GM15510 (cell line): ENCODE data around the gene RPS14.
A peak's percentile ranks its signal among the peaks of the same experiment; 100 is the strongest.

Source experiments
- POLR2A ChIP-seq: IDR thresholded peaks from 3 replicates; pipeline ENCODE4 v1.6.1; 2011; ENCODE audit warnings: borderline replicate concordance; ENCODE audit not compliant: insufficient read length; ENCODE audit errors: extremely low read depth

RPS14 gene

DNA sequence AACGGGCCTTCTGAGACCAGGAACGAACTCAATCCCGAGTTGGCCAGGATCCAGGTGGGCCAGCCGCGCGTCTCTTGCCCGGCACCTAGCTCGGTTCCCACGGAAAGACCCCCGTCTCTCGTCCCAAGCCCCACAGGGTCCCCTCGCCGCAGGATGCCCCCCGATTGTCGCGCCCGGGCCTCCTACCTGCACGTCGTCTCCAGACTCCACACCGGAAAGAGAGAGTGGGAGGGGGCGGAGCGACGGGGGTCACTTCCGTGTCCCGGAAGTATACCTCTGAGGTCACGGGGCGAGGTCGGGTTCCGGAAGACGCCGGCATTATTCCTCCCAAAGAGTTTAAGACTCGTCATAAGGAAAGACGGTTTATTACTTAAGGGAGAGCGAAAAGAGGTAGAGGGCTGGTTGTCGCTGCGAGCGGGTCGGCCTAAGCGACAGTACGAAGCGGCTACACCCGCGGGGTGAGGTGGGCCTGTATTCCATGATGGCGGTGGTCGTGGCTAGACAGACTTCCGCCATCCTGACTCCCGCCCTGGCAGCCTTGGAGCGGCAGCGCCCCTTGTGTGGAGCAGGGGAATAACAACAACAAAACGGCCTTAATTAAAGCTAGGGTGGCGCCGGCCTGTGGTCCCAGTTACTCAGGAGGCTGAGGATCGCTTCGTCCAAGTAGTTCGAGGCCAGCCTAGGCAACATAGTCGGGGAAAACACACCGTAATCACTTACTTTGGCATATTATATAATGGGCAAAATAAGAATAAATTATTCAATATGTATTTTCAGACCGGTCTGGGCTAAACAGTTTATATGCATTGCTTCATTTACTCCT is at the start of gene RPS14:
RPS14 (minus strand) TSS at position 223 of the 823 bp plus-strand sequence. CDS start 2,006 bp downstream, outside the sequence.
- peak; percentile 97 for TF ChIP-seq POLR2A

DNA sequence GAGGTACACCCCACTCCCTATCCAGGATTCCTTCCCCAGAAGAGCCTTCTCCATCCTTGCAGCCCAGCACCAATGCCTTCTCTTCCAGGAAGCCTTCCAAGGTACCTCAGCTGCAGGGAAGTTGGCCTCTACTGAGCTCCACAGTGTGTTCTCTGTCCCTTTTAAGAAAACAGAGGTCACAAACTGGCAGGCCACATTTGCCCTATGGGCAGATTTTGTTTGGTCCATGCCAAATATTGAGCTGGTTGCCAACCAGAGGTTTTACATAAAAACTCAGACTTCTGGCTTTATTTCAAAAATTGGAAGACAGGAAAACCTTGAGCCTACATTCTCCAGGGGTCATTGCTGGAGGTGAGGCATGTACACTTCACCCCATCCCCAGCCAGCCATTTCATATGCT is 49.4 kb upstream of the RPS14 start:
- TF ChIP-seq POLR2A, result no peak

DNA sequence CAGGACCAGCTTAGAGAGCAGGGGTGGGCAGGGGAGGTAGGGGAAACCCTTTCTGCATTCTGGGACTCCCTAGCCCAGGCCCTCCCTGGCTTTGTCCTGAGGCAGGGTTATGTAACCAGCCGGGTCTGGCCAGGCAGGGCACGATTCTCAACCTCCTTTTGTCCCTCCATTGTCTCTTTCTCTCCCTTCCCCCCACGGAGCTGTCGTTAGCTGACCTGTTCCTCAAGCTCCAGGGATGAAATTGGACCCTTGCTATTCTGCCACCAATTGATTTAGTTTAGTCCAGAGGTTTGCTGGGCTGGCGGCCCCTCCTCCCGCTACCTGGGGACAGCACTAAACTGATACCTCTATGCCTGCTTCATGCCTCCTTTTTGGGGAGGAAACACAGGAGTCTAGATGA is 49.0 kb upstream of the RPS14 start:
- TF ChIP-seq POLR2A, result no peak

DNA sequence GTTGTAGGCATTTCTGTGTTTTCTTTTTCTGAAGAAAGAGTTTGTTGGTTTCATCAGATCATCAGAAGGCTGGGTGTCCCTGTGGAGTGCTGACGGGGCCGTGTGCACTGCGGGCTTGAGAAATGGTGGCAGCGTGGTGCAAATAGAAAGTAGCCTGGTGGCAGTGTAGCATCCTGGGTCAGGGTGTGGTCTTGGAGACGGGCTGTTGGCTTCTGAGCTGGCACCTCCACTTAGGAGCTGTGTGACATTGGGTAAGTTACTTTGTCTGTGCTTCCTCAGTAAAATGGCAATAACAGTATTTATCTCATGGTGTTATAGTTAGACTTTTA is 48.4 kb upstream of the RPS14 start:
- no peak for TF ChIP-seq POLR2A

DNA sequence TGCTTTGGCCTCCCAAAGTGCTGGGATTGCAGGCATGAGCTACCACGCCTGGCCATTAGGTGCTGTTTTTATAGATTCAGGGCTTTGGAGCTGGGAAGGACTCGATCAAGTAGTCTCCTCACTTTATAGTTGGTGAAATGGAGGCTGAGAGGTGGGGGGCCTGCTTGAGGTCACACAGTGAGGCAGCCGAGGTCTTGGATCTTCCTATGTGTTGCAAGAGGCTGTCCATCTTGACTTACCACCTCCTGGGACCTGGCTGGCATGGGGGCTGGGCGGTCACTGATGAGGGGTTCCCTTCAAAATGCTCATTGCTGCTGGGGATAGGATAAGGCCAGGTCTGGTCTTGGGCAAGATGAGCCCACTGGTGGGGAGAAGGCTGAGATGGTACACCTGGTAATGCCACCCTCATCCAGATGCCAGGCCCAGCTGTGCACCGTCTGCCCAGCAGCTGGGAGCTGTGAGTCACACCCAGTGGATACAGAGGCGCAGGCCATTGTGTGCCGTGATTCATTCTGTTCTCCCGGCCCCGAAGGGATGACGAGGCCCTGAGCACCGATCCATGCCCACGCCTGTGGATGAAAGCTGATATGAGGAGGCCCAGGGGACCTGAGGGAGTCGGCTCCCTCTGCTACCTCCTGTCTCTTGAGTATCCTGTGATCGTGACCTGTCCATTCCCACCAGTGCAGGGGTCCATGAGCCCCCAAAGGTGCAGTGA is 47.9 kb upstream of the RPS14 start:
- no peak for TF ChIP-seq POLR2A

DNA sequence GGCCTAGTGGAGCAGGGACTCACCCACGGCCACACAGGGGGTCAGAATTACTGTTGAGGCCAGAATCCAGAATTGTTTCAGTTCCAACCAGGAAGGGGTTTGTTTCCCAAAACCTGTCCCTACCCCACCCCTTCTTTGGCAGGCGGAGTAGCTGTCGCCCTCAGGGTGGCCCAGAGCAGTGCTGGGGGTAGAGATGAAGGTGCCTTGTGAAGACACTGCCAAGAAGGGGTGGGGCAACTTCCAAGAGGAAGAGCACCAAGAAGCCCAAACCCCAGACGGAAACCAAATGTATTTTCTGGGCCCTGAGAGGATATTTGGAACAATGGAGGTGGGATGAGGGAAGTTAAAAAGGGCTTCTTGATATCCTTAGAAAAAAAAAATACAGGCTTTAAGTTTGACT is 47.0 kb upstream of the RPS14 start:
- TF ChIP-seq POLR2A, result no peak

DNA sequence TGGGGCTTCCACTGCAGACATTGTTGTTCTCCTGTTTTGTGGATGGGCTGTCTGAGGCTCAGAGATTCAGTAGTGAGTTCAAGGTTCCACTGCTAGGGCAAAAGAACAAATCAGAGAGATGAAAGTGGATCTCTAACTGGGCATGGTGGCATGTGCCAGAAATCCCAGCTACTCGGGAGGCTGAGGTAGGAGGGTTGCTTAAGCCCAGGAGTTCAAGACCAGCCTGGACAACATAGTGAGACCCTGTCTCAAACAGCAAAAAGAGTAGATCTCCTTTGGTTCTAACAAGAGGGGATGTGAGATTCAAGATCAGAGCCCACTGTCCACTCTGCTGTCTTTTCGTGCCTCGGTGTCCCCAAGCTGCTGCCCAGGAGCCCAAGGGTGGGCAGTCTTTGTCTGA is 46.6 kb upstream of the RPS14 start:
- TF ChIP-seq POLR2A, result no peak

DNA sequence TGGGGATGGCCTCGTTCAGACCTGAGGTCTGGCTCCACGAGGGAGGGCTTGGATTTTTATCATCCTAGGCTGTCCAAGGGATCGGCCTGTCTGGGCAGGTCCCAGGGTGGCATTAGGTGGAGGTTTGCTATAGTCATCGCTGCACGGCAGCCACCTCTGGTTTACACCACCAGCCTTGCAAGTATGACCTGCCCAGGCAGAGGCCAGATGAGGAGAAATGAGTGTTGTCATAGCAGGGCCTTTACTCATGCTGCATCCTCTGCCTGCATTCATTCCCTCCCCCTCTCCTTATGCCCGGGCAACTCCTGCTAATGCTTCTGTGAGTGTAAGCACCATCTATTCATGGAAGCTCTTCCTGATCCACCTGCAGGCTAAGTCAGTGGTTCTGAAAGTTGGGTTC is 43.1 kb upstream of the RPS14 start:
- TF ChIP-seq POLR2A, result no peak

DNA sequence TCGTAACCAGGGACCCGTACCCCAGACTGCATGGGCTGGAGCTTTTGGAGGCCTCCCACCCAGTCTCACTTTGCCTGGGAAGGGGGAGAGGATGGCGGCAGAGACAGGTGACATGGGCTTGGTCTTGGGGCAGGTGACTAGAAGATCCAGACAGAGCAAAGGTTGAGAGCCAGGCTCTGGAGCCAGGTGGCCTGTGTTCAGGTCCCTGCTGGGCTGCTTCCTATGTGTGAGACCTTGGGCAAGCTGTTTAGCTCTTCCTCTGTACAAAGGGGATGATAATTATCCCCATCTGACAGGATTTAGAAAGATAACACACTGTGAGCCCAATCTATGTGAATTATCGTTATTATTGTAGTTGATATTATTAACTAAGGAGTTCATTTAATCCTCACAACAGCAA is 42.3 kb upstream of the RPS14 start:
- TF ChIP-seq POLR2A, result no peak

DNA sequence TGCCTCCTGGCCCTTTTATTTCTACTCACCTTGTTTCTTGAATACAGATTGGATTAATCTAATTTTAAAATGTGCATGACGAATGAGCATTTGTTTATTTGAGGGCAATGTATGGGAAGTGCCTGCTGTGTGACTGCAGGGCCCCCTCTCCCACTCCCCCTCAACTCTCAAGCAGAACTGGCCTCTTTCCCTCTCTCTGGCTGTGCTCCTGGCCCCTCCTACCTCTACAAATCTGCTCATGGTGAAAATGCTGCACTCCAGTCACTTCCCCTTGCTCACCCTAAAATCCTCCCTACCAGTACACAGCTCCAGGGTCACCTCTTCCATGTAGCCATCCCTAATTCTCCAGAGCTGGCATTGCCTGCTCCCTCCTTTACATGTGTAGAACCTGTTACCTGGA is 41.2 kb upstream of the RPS14 start:
- TF ChIP-seq POLR2A, result no peak

DNA sequence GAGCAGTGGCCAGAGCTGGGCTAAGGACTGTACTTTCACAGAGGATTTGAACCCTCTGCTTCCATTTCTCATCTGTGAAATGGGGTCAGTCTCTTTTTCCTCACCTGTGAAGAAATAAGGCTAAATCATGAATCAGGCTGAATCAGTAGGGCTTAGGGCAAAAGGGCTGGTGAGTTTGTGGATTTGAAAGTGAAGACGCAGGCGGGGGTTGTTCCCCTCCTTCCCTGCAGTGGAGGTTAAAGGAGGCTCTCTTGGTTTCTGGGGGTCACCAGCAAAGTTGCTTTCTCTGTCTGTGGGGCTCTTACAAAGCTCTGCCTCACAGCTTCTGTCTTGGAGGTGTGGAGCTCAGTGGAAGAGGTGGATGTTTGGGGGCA is 40.7 kb upstream of the RPS14 start:
- no peak for TF ChIP-seq POLR2A

DNA sequence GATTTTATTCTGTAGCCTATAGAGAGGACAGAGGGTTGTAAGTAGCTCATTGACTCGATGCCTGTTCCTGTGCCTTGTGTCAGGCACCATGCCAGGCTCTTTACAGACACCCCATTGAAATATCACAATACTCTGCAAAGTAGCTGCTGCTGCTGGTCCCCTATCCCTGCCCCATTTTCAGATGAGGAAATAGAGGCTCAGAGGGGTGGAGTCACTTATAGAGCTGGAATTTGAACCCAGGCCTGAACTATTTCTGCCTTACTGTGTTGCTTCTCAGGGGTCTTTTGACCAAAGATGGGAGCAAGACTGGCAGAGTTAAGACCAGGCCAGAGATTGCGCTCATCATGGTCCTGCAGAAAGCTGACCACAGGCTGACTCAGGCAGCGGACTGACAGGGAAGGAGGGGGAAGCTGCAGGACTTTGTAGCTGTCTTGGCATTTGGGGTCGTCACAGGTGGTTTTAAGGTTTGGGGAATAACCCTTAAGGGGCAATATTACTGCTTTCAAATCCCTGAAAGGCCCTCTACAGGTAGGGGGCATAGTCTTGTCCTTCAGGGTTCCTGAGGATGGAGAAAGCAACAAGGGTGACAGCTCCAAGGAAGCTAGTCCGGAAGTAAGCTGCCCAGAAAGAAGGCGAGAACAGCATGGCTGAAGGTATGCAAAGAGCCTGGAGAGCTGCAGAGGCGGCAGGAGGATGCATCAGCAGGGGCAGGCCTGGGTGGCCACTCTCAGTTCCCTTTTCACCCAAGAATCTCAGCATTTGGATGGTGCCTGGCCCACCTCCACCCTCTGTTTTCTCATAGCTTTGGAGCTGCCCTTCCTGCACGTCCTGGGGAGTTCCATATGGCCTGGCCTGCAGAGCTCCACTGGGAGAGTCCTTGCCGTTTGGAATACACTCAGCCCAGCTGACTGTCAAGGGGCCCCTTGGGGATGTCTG is 40.1 kb upstream of the RPS14 start:
- no peak for TF ChIP-seq POLR2A

DNA sequence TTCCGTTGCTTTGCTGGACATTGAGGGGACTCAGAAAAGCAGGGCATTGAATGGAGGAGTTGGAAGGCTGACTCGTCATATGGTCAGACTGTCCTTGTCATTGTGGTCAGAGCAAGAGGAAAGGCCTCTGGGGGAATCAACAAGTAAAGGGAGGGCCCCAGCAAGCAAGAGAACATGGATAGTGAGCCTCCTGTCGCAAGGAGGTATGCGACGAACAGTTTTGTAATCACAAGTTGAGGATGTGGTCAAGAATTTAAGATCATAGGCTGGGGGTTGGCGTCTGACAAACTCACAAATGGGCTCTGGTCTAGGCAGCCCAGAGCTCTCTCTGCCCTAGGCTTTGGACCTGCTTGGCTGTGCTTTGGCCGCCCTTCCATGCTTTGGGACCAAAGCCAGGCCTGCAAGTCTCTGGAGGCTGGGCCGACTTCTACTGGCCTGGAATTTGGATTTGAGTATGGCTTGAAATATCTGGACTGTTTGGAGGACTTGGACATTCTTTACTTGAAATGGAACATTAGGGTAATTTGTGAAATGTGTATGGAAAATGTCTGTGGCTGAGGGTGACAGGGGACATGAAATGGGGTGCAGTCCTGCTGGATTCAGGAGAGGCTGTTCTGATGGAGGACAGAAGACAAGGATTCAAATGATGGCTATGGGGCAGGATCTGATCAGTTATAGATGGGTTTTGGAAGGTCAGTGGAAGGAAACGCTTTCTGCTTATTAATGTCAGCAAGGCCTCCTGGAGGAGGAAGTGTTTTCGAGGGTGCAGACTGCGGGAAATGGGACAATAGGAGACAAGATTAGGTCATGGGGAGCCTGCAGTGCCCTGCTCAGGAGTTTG is 39.2 kb upstream of the RPS14 start:
- no peak for TF ChIP-seq POLR2A
